ENCODE results near the gene TBC1D16. TPM values are rescaled to one million over a fixed set of nuclear protein-coding genes. Genes with fewer than 3 reads are reported as not detected.

The TBC1D16 gene
- total RNA-seq, 4 donors from 2014 or later, result 26.5 to 44.3 (median 36.3) TPM

- no peak overlapping the region for H3K4me3 ChIP-seq
- ATAC-seq, result no peak
- peaks cover 0 to 23% of the 10 kb centered on the region in 2 donors for H3K36me3 ChIP-seq
- H3K4me1 ChIP-seq, result peaks cover 0 to 25% (median 7%) of the 10 kb centered on the region in 3 donors
- TF ChIP-seq POLR2AphosphoS5 (IDR thresholded peaks at IDR 0.05) (no peak), CTCF (IDR thresholded peaks at IDR 0.05) (no peak), POLR2A (IDR thresholded peaks at IDR 0.05) (no peak), EP300 (IDR thresholded peaks at IDR 0.05) (no peak)
- no peaks in the 10 kb centered on the region for H3K9me3 ChIP-seq
- H3K27ac ChIP-seq, result no peak overlapping the region
- H3K27me3 ChIP-seq, result no peaks in the 10 kb centered on the region
These were observed 82.3 kb downstream of the TBC1D16 start for GRCh38 chr17:79953335-79953734.

- no peak for TF ChIP-seq POLR2A (IDR thresholded peaks at IDR 0.05)
- TF ChIP-seq CTCF (IDR thresholded peaks at IDR 0.05), result no peak
- no peak for TF ChIP-seq EP300 (IDR thresholded peaks at IDR 0.05)
- no peak for TF ChIP-seq POLR2AphosphoS5 (IDR thresholded peaks at IDR 0.05)
- no peak overlapping the region for H3K27ac ChIP-seq
- 86 to 90% methylated on average over 5 to 7 of the region's 8 CpGs for WGBS, 2 donors (ENCODE audit: low coverage in 1 of 2)
These were observed 82.8 kb downstream of the TBC1D16 start for GRCh38 chr17:79952901-79953300.

DNA sequence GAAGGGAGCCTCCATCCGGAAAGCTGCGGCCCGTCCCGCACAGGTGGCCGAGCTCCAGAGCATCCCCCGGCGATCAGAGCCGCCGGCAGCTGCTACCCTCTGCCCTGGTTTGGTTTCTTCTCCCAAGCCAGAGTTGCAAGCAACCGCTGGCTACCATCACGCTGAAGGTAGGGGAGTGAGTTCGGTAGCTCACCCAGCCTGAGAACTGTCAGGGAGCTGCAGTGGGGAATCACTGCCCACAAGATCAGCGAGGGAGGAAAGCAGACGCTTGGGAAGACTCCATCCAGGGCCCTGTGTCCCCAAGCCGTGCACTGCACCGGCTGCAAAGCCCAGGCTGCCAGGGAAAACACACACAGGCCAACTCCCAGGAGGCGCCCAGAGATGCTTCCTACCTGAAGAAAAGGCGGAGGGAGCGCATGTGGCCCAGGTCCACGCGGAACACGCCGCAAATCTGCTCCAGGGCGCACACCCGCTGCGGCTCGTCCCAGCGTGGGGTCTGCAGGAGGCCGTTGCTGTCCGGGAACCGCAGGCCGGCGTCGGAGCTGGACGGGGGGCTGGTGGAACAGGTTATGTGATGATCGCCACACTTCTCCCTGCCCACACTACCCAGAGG, 83.3 kb downstream of the TBC1D16 start:
- Histone ChIP-seq H3K9me3 (no peaks in the 10 kb centered on the region), H3K4me1 (peaks cover 0 to 25% (median 7%) of the 10 kb centered on the region in 3 donors), H3K27me3 (no peaks in the 10 kb centered on the region), H3K36me3 (peaks cover 0 to 33% of the 10 kb centered on the region in 2 donors), H3K4me3 (no peak overlapping the region), H3K27ac (peak overlapping the region in 2 of 4 donors; percentile 54 to 59)
- WGBS, 2 donors (ENCODE audit: low coverage in 1 of 2), result 87% methylated on average over 18 of the region's 36 CpGs; no CpG with 5 or more reads in 1 of the 2 donors
- no peak for ATAC-seq
- TF ChIP-seq POLR2A (IDR thresholded peaks at IDR 0.05), result no peak
- no peak for TF ChIP-seq POLR2AphosphoS5 (IDR thresholded peaks at IDR 0.05)
- no peak for TF ChIP-seq CTCF (IDR thresholded peaks at IDR 0.05)
- no peak for TF ChIP-seq EP300 (IDR thresholded peaks at IDR 0.05)

More at GRCh38 chr17:79952901-79953300, 82.8 kb downstream of the TBC1D16 start:
- Histone ChIP-seq H3K4me3 (no peak overlapping the region), H3K9me3 (no peaks in the 10 kb centered on the region), H3K4me1 (peaks cover 0 to 25% (median 7%) of the 10 kb centered on the region in 3 donors), H3K27me3 (no peaks in the 10 kb centered on the region), H3K36me3 (peaks cover 0 to 27% of the 10 kb centered on the region in 2 donors)
- no peak for ATAC-seq

DNA sequence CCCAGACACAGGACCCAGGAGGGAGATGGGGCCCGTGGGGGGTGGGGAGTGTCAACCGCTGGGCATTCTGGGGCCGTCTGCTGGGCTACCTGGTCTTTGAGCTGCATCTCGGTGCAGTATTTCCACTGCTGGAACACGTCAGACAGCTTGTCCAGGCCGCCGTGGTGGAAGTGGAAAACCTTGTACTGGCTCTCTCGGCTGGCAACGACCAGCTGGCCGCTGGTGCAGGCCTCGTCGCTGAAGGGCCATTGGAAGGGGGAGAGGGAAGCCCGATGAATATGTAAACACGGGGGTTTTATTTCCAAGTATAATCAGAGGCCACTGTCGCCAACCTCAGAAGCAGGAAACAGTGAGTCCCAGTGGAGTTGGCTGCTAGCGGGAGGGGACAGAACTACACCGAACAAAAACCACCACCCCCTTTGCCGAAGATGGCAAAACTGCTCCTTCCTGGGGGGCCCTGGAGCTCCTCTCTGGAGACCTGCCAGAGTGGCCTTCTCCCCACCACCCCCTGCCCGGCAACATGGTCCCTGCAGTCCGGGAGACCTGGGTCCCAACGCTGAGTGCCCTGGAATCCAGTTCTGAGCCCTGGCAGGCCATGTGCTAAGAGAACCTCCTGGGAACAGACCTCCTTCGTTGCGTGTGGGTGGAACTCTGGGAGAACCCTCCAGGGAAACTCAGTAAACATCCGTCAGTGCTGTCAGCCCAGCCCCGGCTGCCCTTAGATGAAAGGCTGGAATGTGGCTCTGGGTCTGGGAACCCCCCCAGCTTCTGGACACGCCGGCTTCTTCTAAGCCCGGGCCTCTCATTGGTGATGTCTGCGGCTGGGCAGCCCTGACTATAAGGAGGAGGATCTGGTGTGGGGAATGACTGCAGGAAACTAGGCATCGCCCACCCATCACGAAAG, 84.1 kb downstream of the TBC1D16 start:
- WGBS, 2 donors (ENCODE audit: low coverage in 1 of 2), result 37% methylated on average over 3 of the region's 31 CpGs; no CpG with 5 or more reads in 1 of the 2 donors
- no peak overlapping the region for H3K4me3 ChIP-seq
- peaks cover 0 to 40% of the 10 kb centered on the region in 2 donors for H3K36me3 ChIP-seq
- peak overlapping the region in 3 of 4 donors; percentile 46 to 59 (median 54) for H3K27ac ChIP-seq
- no peaks in the 10 kb centered on the region for H3K9me3 ChIP-seq
- ATAC-seq, result peak; percentile 47
- H3K4me1 ChIP-seq, result peaks cover 0 to 25% (median 7%) of the 10 kb centered on the region in 3 donors
- no peaks in the 10 kb centered on the region for H3K27me3 ChIP-seq
- TF ChIP-seq EP300 (IDR thresholded peaks at IDR 0.05) (no peak), POLR2AphosphoS5 (IDR thresholded peaks at IDR 0.05) (peak; percentile 27)

DNA sequence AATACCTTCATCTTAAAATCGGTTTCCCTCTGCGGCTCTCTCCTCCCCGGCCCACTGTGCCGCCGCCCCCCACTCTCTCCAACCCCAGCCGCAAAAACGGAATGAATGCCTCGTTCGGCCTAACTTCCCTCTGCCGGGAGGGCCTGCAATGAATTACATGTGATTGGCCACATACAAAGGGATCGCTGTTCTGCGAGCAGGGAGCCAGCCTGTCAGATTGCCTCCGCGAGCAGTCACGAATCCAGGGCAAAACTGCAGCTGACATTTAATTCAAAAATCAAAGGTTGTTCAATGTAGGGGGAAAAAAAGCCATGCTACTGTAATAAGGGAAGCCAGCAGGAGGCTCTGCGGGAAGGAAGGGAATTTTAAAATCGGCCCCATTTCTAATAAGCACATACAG, 84.9 kb downstream of the TBC1D16 start:
- TF ChIP-seq EP300 (IDR thresholded peaks at IDR 0.05) (no peak), CTCF (IDR thresholded peaks at IDR 0.05) (no peak), POLR2AphosphoS5 (IDR thresholded peaks at IDR 0.05) (no peak), POLR2A (IDR thresholded peaks at IDR 0.05) (no peak)
- Histone ChIP-seq H3K4me1 (peaks cover 0 to 25% (median 7%) of the 10 kb centered on the region in 3 donors), H3K36me3 (peaks cover 0 to 46% of the 10 kb centered on the region in 2 donors), H3K27ac (peak overlapping the region in 2 of 4 donors; percentile 54 to 59), H3K27me3 (no peaks in the 10 kb centered on the region), H3K4me3 (no peak overlapping the region), H3K9me3 (no peaks in the 10 kb centered on the region)
- 70 to 84% methylated on average over 6 to 7 of the region's 17 CpGs for WGBS, 2 donors (ENCODE audit: low coverage in 1 of 2)
- no peak for ATAC-seq

All from gastroesophageal sphincter (tissue), 4 donors.